HepG2 (cell line): Measurements from ENCODE around the gene SMPD3. TPM values are rescaled to one million over a fixed set of nuclear protein-coding genes. Genes with fewer than 3 reads are reported as not detected.

ENCODE experiments used
- ATAC-seq: fragments of 200-7000 bp; cut with Tn5 transposase; 3 replicates; pipeline ENCODE4 v1.9.1; 2020; ENCODE audit warnings: mild to moderate bottlenecking, moderate library complexity
- BruUV-seq: library from RNA; stranded (reverse); fragments of 400-500 nt; replicated peaks from 2 replicates; lab custom pipeline; 2021; lab: Mats Ljungman, UMichigan
- CTCF ChIA-PET: fragments of 300-600 bp; formaldehyde crosslinking; extraction: SDS; loops from one replicate; lab custom pipeline; 2021; ENCODE audit warnings: low total read pairs, inconsistent platforms, low intra/inter-chr PET ratio; lab: Yijun Ruan, JAX
- POLR2A ChIA-PET: fragments of 350-600 bp; sonication (Branson Sonifier 250); formaldehyde crosslinking; loops from one replicate; lab custom pipeline; 2020; ENCODE audit warnings: antibody characterized with exemption, inconsistent platforms; lab: Yijun Ruan, JAX
- DNase-seq: peaks from one replicate; pipeline ENCODE4 v3.0.0-alpha.2; 2015; ENCODE audit warnings: low spot score
- FAIRE-seq: peaks from 3 replicates; lab custom pipeline; 2011; peaks lifted over from hg19 to GRCh38; lab: Jason Lieb, UNC
- H2AFZ ChIP-seq: one replicate; pipeline ENCODE4 v1.6.1; 2011; ENCODE audit warnings: low read length, inconsistent platforms
- H3K27ac ChIP-seq: fragments of 300-600 bp; 3 replicates; pipeline ENCODE4 v1.8.0; 2011; ENCODE audit warnings: mixed run types, mild to moderate bottlenecking, mixed read lengths, low read length, inconsistent platforms; ENCODE audit not compliant: insufficient read depth; ENCODE audit errors: extremely low read length
- H3K27me3 ChIP-seq, 2 experiments: fragments of 200-600 bp in 1 of 2; 2 replicates in 1 of 2; 3 replicates in 1 of 2; pipeline versions ENCODE4 v1.6.0 to v1.8.0; 2011; ENCODE audit warnings: low read length in 2 of 2, mild to moderate bottlenecking in 2 of 2, moderate library complexity in 2 of 2, inconsistent platforms in 1 of 2; ENCODE audit not compliant: insufficient read depth in 2 of 2, control insufficient read depth in 1 of 2
- H3K36me3 ChIP-seq, 2 experiments: fragments of 200-600 bp in 1 of 2; replicated peaks in 1 of 2; 2 replicates in 1 of 2; 3 replicates in 1 of 2; pipeline versions ENCODE4 v1.5.1 to v1.8.0; 2011; ENCODE audit warnings: low read length in 2 of 2, inconsistent platforms in 1 of 2; ENCODE audit not compliant: insufficient read depth in 2 of 2, control insufficient read depth in 1 of 2
- H3K4me1 ChIP-seq: 2 replicates; pipeline ENCODE4 v1.5.1; 2012; ENCODE audit warnings: low read length, inconsistent platforms; ENCODE audit not compliant: insufficient read depth
- H3K4me2 ChIP-seq: 2 replicates; pipeline ENCODE4 v1.6.0; 2011; ENCODE audit warnings: low read depth, low read length, inconsistent platforms
- H3K4me3 ChIP-seq, 3 experiments: fragments of 200-600 bp in 1 of 3; sonication (generic), shearing (Covaris generic) in 1 of 3; replicated peaks in 1 of 3; 2 replicates each; pipeline ENCODE4 v1.5.1; 2011 to 2016; ENCODE audit warnings: low read length in 3 of 3, inconsistent platforms in 2 of 3, low read depth in 2 of 3, mild to moderate bottlenecking in 2 of 3, control low read depth in 1 of 3, mixed read lengths in 1 of 3; ENCODE audit not compliant: insufficient read depth in 1 of 3
- H3K79me2 ChIP-seq: one replicate; pipeline ENCODE4 v1.6.1; 2011; ENCODE audit warnings: low read length, inconsistent platforms; ENCODE audit not compliant: insufficient read depth
- H3K9ac ChIP-seq: 2 replicates; pipeline ENCODE4 v1.6.0; 2011; ENCODE audit warnings: mild to moderate bottlenecking, low read depth, low read length, inconsistent platforms; ENCODE audit not compliant: insufficient read depth
- H3K9me3 ChIP-seq: 2 replicates; pipeline ENCODE4 v1.5.1; 2012; ENCODE audit warnings: mild to moderate bottlenecking, low read length
- H4K20me1 ChIP-seq: 2 replicates; pipeline ENCODE4 v1.6.0; 2011; ENCODE audit warnings: inconsistent platforms, mild to moderate bottlenecking, low read length, moderate library complexity; ENCODE audit not compliant: insufficient read depth
- DNMT1 ChIP-seq: sonication (generic); formaldehyde crosslinking; IDR thresholded peaks from 2 replicates; pipeline ENCODE4 v1.5.1; 2020; ENCODE audit warnings: mild to moderate bottlenecking, missing genetic modification reagents
- NPAS2 ChIP-seq: sonication (generic); formaldehyde crosslinking; IDR thresholded peaks from 2 replicates; pipeline ENCODE4 v1.8.0; 2022; ENCODE audit warnings: mild to moderate bottlenecking, missing genetic modification reagents, borderline replicate concordance
- TARDBP ChIP-seq: sonication (generic); formaldehyde crosslinking; IDR thresholded peaks from 2 replicates; pipeline ENCODE4 v1.8.0; 2022; ENCODE audit warnings: mild to moderate bottlenecking, missing genetic modification reagents
- TBX3 ChIP-seq: fragments of 450-650 bp; IDR thresholded peaks from 2 replicates; pipeline ENCODE4 v1.6.1; 2017; ENCODE audit warnings: antibody characterized with exemption, mild to moderate bottlenecking, inconsistent platforms, borderline replicate concordance
- ZFP1 ChIP-seq: IDR thresholded peaks from 2 replicates; pipeline ENCODE4 v1.6.1; 2016
- ZKSCAN5 ChIP-seq: sonication (generic); formaldehyde crosslinking; IDR thresholded peaks from 2 replicates; pipeline ENCODE4 v1.5.1; 2020; ENCODE audit warnings: mild to moderate bottlenecking, missing genetic modification reagents
- ZNF251 ChIP-seq: sonication (generic); formaldehyde crosslinking; IDR thresholded peaks from 2 replicates; pipeline ENCODE4 v1.9.0; 2021; ENCODE audit warnings: mild to moderate bottlenecking, missing genetic modification reagents
- ZNF44 ChIP-seq: sonication (generic); formaldehyde crosslinking; IDR thresholded peaks from 2 replicates; pipeline ENCODE4 v1.5.1; 2020; ENCODE audit warnings: mild to moderate bottlenecking, missing genetic modification reagents
- WGBS: methylation state at CpG from one replicate; pipeline ENCODE4 v1.1.6; 2017; ENCODE audit warnings: low lambda C conversion rate; 5-methylcytosine and 5-hydroxymethylcytosine counted together
- in situ Hi-C: cut with HindIII; loops from 2 replicates; pipeline ENCODE4 v1.10.0; 2017; ENCODE audit warnings: low pct_unique_long_range_greater_than_20kb; ENCODE audit not compliant: extremely low pct_ligation_motif_present
- intact Hi-C: fragments of 100-400 bp; cut with micrococcal nuclease; formaldehyde crosslinking; loops from one replicate; pipeline ENCODE4 v1.10.0; 2022; ENCODE audit not compliant: unreplicated experiment
- polyA plus RNA-seq, 8 experiments: library from polyadenylated mRNA; depleted of rRNA in 3 of 8; stranded (reverse) in 7 of 8; unstranded in 1 of 8; fragments of >200 nt; fragmentation: Illumina TruSeq in 4 of 8; extraction: Trizol in 4 of 8; gene quantifications; 2 replicates each; pipeline versions ENCODE4 v1.2.1 to v1.2.3, GENCODE V29; 2011 to 2016; ENCODE audit warnings: low read depth in 4 of 8, missing spikeins in 1 of 8, mixed read lengths in 1 of 8; ENCODE audit not compliant: insufficient read depth in 1 of 8
- total RNA-seq, 5 experiments: library from RNA; depleted of rRNA; stranded (reverse); fragments of >200 nt; fragmentation: Illumina TruSeq; extraction: Trizol; gene quantifications; 2 replicates each; pipeline ENCODE4 v1.2.3, GENCODE V29; 2016; ENCODE audit warnings: low read depth in 1 of 5
- TF ChIP-seq, protein P1 (sequence below): sonication (generic); formaldehyde crosslinking; IDR thresholded peaks from 2 replicates; pipeline ENCODE4 v1.4.0; 2020; ENCODE audit warnings: low read depth, mild to moderate bottlenecking, missing genetic modification reagents
- TF ChIP-seq, protein P2 (sequence below): IDR thresholded peaks from 2 replicates; pipeline ENCODE4 v1.6.1; 2016; ENCODE audit warnings: low read depth
- TF ChIP-seq, protein P3 (sequence below): sonication (generic); formaldehyde crosslinking; IDR thresholded peaks from 2 replicates; pipeline ENCODE4 v1.8.0; 2023; ENCODE audit warnings: mild to moderate bottlenecking, missing genetic modification reagents
- TF ChIP-seq, protein P4 (sequence below): sonication (generic); formaldehyde crosslinking; IDR thresholded peaks from 2 replicates; pipeline ENCODE4 v1.5.0; 2020; ENCODE audit warnings: mild to moderate bottlenecking, missing genetic modification reagents, moderate library complexity

Gene SMPD3
- total and polyA plus RNA-seq, 2 of the 13 experiments (the other 11 are each of a cell fraction or from before 2014, with no cell fraction given), result 0.07 to 0.32 TPM

DNA sequence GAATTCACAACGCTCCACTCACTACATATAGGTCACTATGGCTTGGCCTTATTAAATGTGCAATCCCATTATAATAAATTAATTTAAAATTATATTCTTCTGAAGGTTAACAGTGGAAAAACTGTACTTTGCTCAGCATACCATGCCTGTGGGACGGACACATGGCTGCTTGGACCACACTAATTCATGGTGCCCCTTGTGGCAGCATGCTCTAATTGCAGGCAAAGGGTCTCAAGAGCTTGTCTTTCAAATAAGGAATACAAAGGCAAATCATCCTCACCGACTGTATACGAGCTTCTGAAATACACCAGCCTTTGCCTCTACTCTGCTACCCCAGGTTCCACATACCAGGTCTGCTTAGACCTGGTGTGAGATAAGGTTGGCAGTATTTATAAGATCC, 11.7 kb downstream of the SMPD3 start:
- FAIRE-seq, result no peak

DNA sequence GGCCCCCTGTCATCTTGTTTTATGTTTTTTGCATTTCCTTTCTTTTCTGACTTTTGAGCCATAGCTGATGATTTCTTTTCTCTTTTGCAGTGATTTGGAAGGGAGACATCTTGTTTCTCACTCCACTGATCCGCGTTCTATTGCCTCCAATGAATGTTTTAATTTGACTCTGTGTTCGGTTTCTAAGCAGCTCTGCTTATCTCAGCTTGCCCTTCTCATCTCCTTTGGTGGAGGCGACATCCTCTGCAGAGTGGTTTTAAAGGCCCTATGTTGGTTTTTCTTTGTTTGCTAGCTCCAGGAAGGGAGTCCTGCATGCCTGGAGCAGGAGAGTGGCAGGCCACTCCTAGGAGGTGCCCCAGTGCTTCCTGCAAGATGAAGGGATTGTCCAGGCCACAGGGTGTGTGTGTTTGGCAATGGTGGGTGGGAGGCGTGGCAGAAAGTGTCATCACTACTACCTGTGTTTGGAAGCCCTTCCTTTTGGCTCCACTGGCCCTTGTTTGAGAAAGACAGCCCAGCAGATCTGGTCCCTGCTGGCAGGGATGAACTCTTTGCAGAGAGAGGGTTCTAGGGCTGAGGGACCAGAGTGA, 13.6 kb downstream of the SMPD3 start:
- Histone ChIP-seq H3K79me2 (no peaks in the 10 kb centered on the region), H3K9ac (no peak overlapping the region), H3K36me3 (no peaks in the 10 kb centered on the region), H3K9me3 (peaks cover 4% of the 10 kb centered on the region; the same call in 1 of the 2 replicates), H3K4me1 (no peaks in the 10 kb centered on the region), H3K27ac (no peak overlapping the region), H3K4me3 (no peak overlapping the region), H4K20me1 (no peaks in the 10 kb centered on the region), H3K27me3 (no peaks in the 10 kb centered on the region), H3K4me2 (no peak overlapping the region), H2AFZ (no peak overlapping the region)
- in situ Hi-C loops (no loop called here), intact Hi-C loops (no loop called here)
- no TSS peak for BruUV-seq
- ATAC-seq, result peak; percentile 31; the same call in 1 of the 3 replicates
- 7% methylated on average over 5 of the region's 5 CpGs for WGBS
- ChIA-PET POLR2A (no interaction called here), CTCF (no interaction called here)
- no peak for DNase-seq
- no peak for FAIRE-seq
- TF ChIP-seq DNMT1, result no peak
- TF ChIP-seq, protein P1, sequence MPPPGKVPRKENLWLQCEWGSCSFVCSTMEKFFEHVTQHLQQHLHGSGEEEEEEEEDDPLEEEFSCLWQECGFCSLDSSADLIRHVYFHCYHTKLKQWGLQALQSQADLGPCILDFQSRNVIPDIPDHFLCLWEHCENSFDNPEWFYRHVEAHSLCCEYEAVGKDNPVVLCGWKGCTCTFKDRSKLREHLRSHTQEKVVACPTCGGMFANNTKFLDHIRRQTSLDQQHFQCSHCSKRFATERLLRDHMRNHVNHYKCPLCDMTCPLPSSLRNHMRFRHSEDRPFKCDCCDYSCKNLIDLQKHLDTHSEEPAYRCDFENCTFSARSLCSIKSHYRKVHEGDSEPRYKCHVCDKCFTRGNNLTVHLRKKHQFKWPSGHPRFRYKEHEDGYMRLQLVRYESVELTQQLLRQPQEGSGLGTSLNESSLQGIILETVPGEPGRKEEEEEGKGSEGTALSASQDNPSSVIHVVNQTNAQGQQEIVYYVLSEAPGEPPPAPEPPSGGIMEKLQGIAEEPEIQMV (CRISPR knock-in tag), result no peak
- no peak for TF ChIP-seq NPAS2
- TF ChIP-seq, protein P2, sequence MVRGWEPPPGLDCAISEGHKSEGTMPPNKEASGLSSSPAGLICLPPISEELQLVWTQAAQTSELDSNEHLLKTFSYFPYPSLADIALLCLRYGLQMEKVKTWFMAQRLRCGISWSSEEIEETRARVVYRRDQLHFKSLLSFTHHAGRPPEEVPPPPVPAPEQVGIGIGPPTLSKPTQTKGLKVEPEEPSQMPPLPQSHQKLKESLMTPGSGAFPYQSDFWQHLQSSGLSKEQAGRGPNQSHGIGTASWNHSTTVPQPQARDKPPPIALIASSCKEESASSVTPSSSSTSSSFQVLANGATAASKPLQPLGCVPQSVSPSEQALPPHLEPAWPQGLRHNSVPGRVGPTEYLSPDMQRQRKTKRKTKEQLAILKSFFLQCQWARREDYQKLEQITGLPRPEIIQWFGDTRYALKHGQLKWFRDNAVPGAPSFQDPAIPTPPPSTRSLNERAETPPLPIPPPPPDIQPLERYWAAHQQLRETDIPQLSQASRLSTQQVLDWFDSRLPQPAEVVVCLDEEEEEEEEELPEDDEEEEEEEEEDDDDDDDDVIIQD (CRISPR knock-in tag), result no peak
- TF ChIP-seq ZNF44 (CRISPR knock-in tag), result no peak
- no peak for TF ChIP-seq ZKSCAN5 (CRISPR knock-in tag)
- no peak for TF ChIP-seq ZFP1 (CRISPR knock-in tag)
- TF ChIP-seq, protein P3, sequence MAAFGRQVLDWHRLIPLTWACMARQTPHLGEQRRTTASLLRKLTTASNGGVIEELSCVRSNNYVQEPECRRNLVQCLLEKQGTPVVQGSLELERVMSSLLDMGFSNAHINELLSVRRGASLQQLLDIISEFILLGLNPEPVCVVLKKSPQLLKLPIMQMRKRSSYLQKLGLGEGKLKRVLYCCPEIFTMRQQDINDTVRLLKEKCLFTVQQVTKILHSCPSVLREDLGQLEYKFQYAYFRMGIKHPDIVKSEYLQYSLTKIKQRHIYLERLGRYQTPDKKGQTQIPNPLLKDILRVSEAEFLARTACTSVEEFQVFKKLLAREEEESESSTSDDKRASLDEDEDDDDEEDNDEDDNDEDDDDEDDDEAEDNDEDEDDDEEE (CRISPR knock-in tag), result no peak
- TF ChIP-seq TARDBP (CRISPR knock-in tag), result no peak
- TF ChIP-seq ZNF251 (CRISPR knock-in tag), result no peak

More for the DNA sequence above, 11.7 kb downstream of the SMPD3 start:
- ATAC-seq (no peak), DNase-seq (no peak)
- POLR2A ChIA-PET, result no interaction called here
- H3K9ac ChIP-seq, result no peak overlapping the region
- CTCF ChIA-PET, result no interaction called here
- intact Hi-C loops, result no loop called here
- TF ChIP-seq TBX3, result no peak
- TF ChIP-seq, protein P4, sequence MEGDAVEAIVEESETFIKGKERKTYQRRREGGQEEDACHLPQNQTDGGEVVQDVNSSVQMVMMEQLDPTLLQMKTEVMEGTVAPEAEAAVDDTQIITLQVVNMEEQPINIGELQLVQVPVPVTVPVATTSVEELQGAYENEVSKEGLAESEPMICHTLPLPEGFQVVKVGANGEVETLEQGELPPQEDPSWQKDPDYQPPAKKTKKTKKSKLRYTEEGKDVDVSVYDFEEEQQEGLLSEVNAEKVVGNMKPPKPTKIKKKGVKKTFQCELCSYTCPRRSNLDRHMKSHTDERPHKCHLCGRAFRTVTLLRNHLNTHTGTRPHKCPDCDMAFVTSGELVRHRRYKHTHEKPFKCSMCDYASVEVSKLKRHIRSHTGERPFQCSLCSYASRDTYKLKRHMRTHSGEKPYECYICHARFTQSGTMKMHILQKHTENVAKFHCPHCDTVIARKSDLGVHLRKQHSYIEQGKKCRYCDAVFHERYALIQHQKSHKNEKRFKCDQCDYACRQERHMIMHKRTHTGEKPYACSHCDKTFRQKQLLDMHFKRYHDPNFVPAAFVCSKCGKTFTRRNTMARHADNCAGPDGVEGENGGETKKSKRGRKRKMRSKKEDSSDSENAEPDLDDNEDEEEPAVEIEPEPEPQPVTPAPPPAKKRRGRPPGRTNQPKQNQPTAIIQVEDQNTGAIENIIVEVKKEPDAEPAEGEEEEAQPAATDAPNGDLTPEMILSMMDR (CRISPR knock-in tag), result peak; percentile 23; the same call in 1 of the 2 replicates
- H3K4me1 ChIP-seq, result no peaks in the 10 kb centered on the region
- no TSS peak for BruUV-seq
- WGBS, result 28% methylated on average over 4 of the region's 4 CpGs
- H3K9me3 ChIP-seq, result peaks cover 4% of the 10 kb centered on the region; the same call in 1 of the 2 replicates
- H3K27ac ChIP-seq, result no peak overlapping the region
- no peak overlapping the region for H3K4me3 ChIP-seq
- no peaks in the 10 kb centered on the region for H3K36me3 ChIP-seq
- H2AFZ ChIP-seq, result no peak overlapping the region
- no peaks in the 10 kb centered on the region for H3K27me3 ChIP-seq
- H4K20me1 ChIP-seq, result no peaks in the 10 kb centered on the region
- H3K79me2 ChIP-seq, result no peaks in the 10 kb centered on the region
- H3K4me2 ChIP-seq, result no peak overlapping the region
- in situ Hi-C loops, result no loop called here
